Heart left ventricle (tissue), 16 donors: ENCODE results near the gene SMPD2. TPM values are rescaled to one million over a fixed set of nuclear protein-coding genes. Genes with fewer than 3 reads are reported as not detected.

ENCODE experiments used
- ATAC-seq, 4 donors: fragments of 200-7000 bp; cut with Tn5 transposase; one replicate each; pipeline ENCODE4 v1.9.1; 2020 to 2022; ENCODE audit warnings: moderate library complexity in 4 of 4, mild to moderate bottlenecking in 3 of 4, moderate number of reproducible peaks in 1 of 4
- DNase-seq, 5 donors: peaks; one replicate each; pipeline ENCODE4 v3.0.0-alpha.2; 2020
- H3K27ac ChIP-seq, 12 donors: fragments of 200-600 bp; sonication (generic) in 4 of 12; one replicate each; pipeline versions ENCODE4 v1.5.0 to v1.8.0; 2016 to 2022; ENCODE audit warnings: mild to moderate bottlenecking in 2 of 12
- H3K27me3 ChIP-seq, 9 donors: fragments of 200-600 bp; sonication (generic) in 2 of 9; one replicate each; pipeline versions ENCODE4 v1.5.1 to v1.8.0; 2016 to 2022; ENCODE audit warnings: mild to moderate bottlenecking in 3 of 9
- H3K36me3 ChIP-seq, 9 donors: fragments of 200-600 bp; sonication (generic) in 2 of 9; one replicate each; pipeline versions ENCODE4 v1.5.0 to v1.8.0; 2018 to 2022; ENCODE audit warnings: mild to moderate bottlenecking in 2 of 9
- H3K4me1 ChIP-seq, 12 donors: fragments of 200-600 bp; sonication (generic) in 4 of 12; one replicate each; pipeline versions ENCODE4 v1.5.0 to v1.8.0; 2016 to 2022; ENCODE audit warnings: mild to moderate bottlenecking in 3 of 12
- H3K4me3 ChIP-seq, 12 donors: fragments of 200-600 bp; sonication (generic) in 4 of 12; one replicate each; pipeline versions ENCODE4 v1.5.0 to v1.8.0; 2017 to 2022; ENCODE audit warnings: mild to moderate bottlenecking in 9 of 12, moderate library complexity in 4 of 12
- H3K9me3 ChIP-seq, 12 donors: fragments of 200-600 bp; sonication (generic) in 4 of 12; one replicate each; pipeline versions ENCODE4 v1.5.0 to v1.8.0; 2016 to 2022; ENCODE audit warnings: mild to moderate bottlenecking in 1 of 12
- CTCF ChIP-seq, 12 donors: fragments of 200-600 bp; sonication (generic) in 4 of 12; IDR thresholded peaks; one replicate each; pipeline versions ENCODE4 v1.5.0 to v1.8.0; 2018 to 2022; ENCODE audit warnings: antibody characterized with exemption in 12 of 12, mild to moderate bottlenecking in 5 of 12
- POLR2A ChIP-seq, 2 donors: fragments of 450-650 bp; IDR thresholded peaks; one replicate each; pipeline ENCODE4 v1.6.1; 2017; ENCODE audit warnings: antibody characterized with exemption in 2 of 2, mild to moderate bottlenecking in 2 of 2, moderate library complexity in 2 of 2
- WGBS, 4 donors: extraction: QIAGEN DNeasy Blood & Tissue Kit in 2 of 4; methylation state at CpG; one replicate each; pipeline versions ENCODE4 v1.1.5 to v1.1.7; 2013 to 2018; 5-methylcytosine and 5-hydroxymethylcytosine counted together
- intact Hi-C, 10 donors: fragments of 100-400 bp; cut with DNase I; formaldehyde crosslinking; loops; one replicate each; pipeline versions ENCODE4 v1.11.1 to v1.14.2; 2022
- polyA plus RNA-seq, 2 donors: library from polyadenylated mRNA; stranded (reverse); fragments of 200-250 nt; gene quantifications; one replicate each; pipeline ENCODE4 v1.2.3, GENCODE V29; 2013
- total RNA-seq, 9 donors: library from RNA; depleted of rRNA in 2 of 9; stranded (reverse); fragments of >200 nt in 2 of 9; fragmentation: NEBNext Ultra II Directional in 3 of 9; extraction: Animal tissue kit (Norgen Biotek cat#: 25700) in 3 of 9; gene quantifications; one replicate each; pipeline versions ENCODE4 v1.1.0 to v1.2.4, GENCODE V29; 2016 to 2023
- donor health status: ischemic (EF 13 %, LVEDD 7.1; RV severe dilation, severe dysfunction).
- donor health status: healthy with polysubstance abuse.
- donor health status: DM: no; HTN: yes; CAD: no.
- donor health status: DM: no; HTN: no; CAD: no.
- donor health status: ischemic (EF 25% LVEDD 6.9; RV normal size, moderate dysfunction).
- donor health status: ischemic (EF 25% LVEDD 5.7; RV mildly dilated, moderate dysfunction).
- donor health status: healthy.
- donor health status: DM: yes; HTN: yes; CAD: no.
- donor health status: ischemic (EF 35%, LVEDD 5.7; RV mildly dilated, moderate dysfunction).
- donor health status: nonischemic (EF 11% LVEDD 7.7; RV severe dilation, severe dysfunction).
- donor health status: DM: yes; HTN: yes; CAD: no.
- donor health status: PGD.
- donor health status: ischemic (EF 29% LVEDD 5.4; RV normal size, mild dysfunction).
- donor health status: nonischemic (EF 23%, LVEDD 6.1; RV moderate dilation, normal function).

SMPD2 gene
- total and polyA plus RNA-seq, 11 donors, result 2.0 to 9.6 (median 4.2) TPM

DNA sequence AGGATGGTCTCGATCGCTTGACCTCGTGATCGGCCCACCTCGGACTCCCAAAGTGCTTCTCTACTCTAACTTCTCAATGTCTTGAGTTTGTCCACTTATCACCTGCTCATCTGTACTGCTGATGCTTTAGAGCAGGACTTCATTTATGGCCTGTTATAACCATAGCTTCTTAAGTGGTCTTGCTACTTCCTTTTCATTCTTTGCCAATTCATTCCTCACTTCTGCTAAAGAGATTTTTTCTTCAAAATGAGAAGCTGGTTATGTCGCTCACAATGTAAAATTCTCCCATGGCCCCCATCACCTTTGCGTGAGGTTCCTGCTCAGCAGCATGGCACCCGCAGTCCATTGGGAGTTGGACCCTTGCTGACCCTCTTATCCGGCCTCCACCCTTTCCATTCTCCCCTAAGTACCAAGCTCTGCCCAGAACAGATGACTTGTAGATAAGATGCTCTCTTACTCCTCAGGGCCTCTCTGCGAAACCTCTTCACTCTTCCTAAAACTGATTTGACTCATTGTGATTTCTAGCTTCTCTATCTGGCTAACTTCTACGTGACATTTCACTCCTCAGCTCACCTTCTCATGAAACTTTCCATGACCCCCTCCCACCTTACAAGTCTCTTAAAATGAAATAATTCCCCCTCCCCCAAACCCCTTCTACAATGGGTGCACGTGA, 44.3 kb upstream of the SMPD2 start:
- Histone ChIP-seq H3K27ac (no peak overlapping the region), H3K9me3 (no peaks in the 10 kb centered on the region), H3K4me1 (peaks cover 0 to 3% (median 0%) of the 10 kb centered on the region in 12 donors), H3K36me3 (no peaks in the 10 kb centered on the region), H3K27me3 (no peaks in the 10 kb centered on the region), H3K4me3 (no peak overlapping the region)
- no peak for ATAC-seq
- WGBS, 4 donors, result 94 to 96% (median 96%) methylated on average over 12 of the region's 12 CpGs
- intact Hi-C loops, result no loop called here
- TF ChIP-seq POLR2A (IDR thresholded peaks at IDR 0.05) (no peak), CTCF (IDR thresholded peaks at IDR 0.05) (no peak)
- no peak for DNase-seq

DNA sequence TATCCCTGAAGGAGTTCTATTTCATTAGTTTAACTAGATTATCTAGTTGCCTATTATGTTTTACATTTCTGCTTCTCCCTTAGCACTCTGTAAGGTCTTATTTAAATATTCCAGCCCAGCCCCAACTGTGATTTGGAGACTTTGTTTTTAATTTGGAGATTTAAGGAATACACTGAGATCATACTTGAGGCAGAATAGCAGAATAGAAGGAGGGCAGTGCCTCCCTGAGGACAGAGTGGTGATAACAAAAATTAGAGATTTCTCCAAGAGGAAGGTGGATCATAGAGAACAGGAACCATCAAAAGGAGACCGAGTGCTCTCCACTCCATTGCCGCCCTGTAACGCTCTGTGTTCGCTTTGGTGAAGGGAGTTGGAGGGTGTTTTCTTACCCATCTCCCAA, 43.5 kb upstream of the SMPD2 start:
- no peak for DNase-seq
- 63 to 85% (median 76%) methylated on average over 4 of the region's 4 CpGs for WGBS, 4 donors
- intact Hi-C loops, result no loop called here

DNA sequence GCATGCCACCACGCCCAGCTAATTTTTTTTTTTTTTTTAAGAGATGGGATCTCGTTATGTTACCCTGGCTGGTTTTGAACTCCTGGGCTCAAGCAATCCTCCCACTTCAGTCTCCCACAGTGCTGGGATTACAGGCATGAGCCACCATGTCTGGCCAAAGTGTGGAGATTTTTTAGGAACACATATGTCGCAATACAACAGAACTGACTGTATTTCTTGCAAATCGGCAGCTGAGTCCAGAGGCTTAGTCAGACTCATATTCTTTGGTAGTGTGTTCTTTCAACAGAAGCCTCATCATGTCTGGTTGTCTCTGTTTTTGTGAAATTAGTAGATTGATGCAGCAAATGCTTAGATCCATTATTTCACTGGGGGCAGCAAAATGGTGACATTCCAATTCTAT, 34.3 kb upstream of the SMPD2 start:
- Histone ChIP-seq H3K36me3 (no peaks in the 10 kb centered on the region), H3K27ac (no peak overlapping the region), H3K27me3 (no peaks in the 10 kb centered on the region), H3K4me1 (no peaks in the 10 kb centered on the region), H3K4me3 (no peak overlapping the region), H3K9me3 (no peaks in the 10 kb centered on the region)
- intact Hi-C loops, result no loop called here
- DNase-seq, result no peak
- TF ChIP-seq POLR2A (IDR thresholded peaks at IDR 0.05) (no peak), CTCF (IDR thresholded peaks at IDR 0.05) (no peak)
- 88 to 94% (median 93%) methylated on average over 4 of the region's 4 CpGs for WGBS, 4 donors
- ATAC-seq, result no peak

More for the DNA sequence above, 43.5 kb upstream of the SMPD2 start:
- no peak overlapping the region for H3K27ac ChIP-seq
- no peaks in the 10 kb centered on the region for H3K27me3 ChIP-seq
- no peaks in the 10 kb centered on the region for H3K36me3 ChIP-seq
- peak in 8 of 12 donors; percentile 12 to 48 (median 21) for TF ChIP-seq CTCF (IDR thresholded peaks at IDR 0.05)
- no peak for TF ChIP-seq POLR2A (IDR thresholded peaks at IDR 0.05)
- H3K4me3 ChIP-seq, result no peak overlapping the region
- peak in 3 of 4 donors; percentile 22 to 58 (median 33) for ATAC-seq
- no peaks in the 10 kb centered on the region for H3K9me3 ChIP-seq
- no peaks in the 10 kb centered on the region for H3K4me1 ChIP-seq

GRCh38 chr6:109411034-109411433, 29.5 kb upstream of the SMPD2 start:
- intact Hi-C loops, result no loop called here
- H3K27ac ChIP-seq, result no peak overlapping the region
- no peaks in the 10 kb centered on the region for H3K36me3 ChIP-seq
- DNase-seq (no peak), ATAC-seq (no peak)
- TF ChIP-seq POLR2A (IDR thresholded peaks at IDR 0.05), result no peak
- no peaks in the 10 kb centered on the region for H3K27me3 ChIP-seq
- H3K4me1 ChIP-seq, result no peaks in the 10 kb centered on the region
- WGBS, 4 donors, result 92 to 94% (median 93%) methylated on average over 2 of the region's 2 CpGs
- no peak overlapping the region for H3K4me3 ChIP-seq
- H3K9me3 ChIP-seq, result peaks cover 0 to 9% (median 0%) of the 10 kb centered on the region in 12 donors

DNA sequence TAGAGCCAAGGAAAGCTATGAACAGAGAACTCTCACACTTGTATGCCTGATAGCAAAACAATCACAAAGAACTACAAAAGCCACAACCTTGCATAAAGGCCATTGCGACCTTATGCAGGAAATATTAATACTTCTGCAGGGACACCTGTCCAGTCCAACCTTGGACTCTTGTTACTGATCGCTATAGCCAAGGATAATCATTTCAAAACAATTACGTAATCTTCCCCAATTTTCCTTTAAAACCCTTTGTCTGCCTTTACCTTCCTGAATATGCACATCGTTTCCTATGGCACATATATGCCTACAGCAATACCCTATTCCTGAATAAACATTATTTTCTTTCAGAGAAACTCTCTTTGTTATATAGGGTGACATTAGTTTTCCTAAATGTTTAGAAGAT, 22.9 kb upstream of the SMPD2 start:
- Histone ChIP-seq H3K36me3 (no peaks in the 10 kb centered on the region), H3K4me3 (no peak overlapping the region), H3K9me3 (peaks cover 0 to 9% (median 0%) of the 10 kb centered on the region in 12 donors), H3K4me1 (no peaks in the 10 kb centered on the region), H3K27me3 (no peaks in the 10 kb centered on the region), H3K27ac (no peak overlapping the region)
- intact Hi-C loops, result no loop called here
- WGBS, 4 donors, result 94 to 97% (median 95%) methylated on average over 4 of the region's 4 CpGs
- no peak for ATAC-seq
- TF ChIP-seq CTCF (IDR thresholded peaks at IDR 0.05), result no peak
- no peak for TF ChIP-seq POLR2A (IDR thresholded peaks at IDR 0.05)
- DNase-seq, result no peak
